AG04450 (cell line): Measurements from ENCODE around the gene PYGB. TPM values are rescaled to one million over a fixed set of nuclear protein-coding genes. Genes with fewer than 3 reads are reported as not detected.

Experiments used
- CTCF ChIA-PET: fragments of 300-600, 350-600 bp; formaldehyde crosslinking; extraction: SDS; loops from one replicate; lab custom pipeline; 2022; ENCODE audit warnings: antibody characterized with exemption, inconsistent platforms; lab: Charles Lee
- POLR2A ChIA-PET: fragments of 350-600 bp; formaldehyde crosslinking; extraction: SDS; loops from one replicate; lab custom pipeline; 2021; ENCODE audit warnings: antibody characterized with exemption, inconsistent platforms; lab: Yijun Ruan, JAX
- DNase-seq: peaks from one replicate; pipeline ENCODE4 v3.0.0-alpha.2; 2011; ENCODE audit warnings: low read depth, low spot score
- H3K27ac ChIP-seq: one replicate; pipeline ENCODE4 v1.5.1; 2012; ENCODE audit warnings: low read depth, low read length, control low read depth
- H3K27me3 ChIP-seq: one replicate; pipeline ENCODE4 v1.6.0; 2012; ENCODE audit warnings: low read length; ENCODE audit not compliant: control insufficient read depth, insufficient read depth
- H3K4me3 ChIP-seq: 2 replicates; pipeline ENCODE4 v1.5.1; 2011; ENCODE audit warnings: mild to moderate bottlenecking, low read depth, low read length, control low read depth
- H3K9me3 ChIP-seq: 2 replicates; pipeline ENCODE4 v1.5.1; 2012; ENCODE audit warnings: low read length; ENCODE audit not compliant: control insufficient read depth, insufficient read depth
- polyA plus RNA-seq: library from polyadenylated mRNA; depleted of rRNA; stranded (reverse); fragments of >200 nt; gene quantifications from 2 replicates; pipeline ENCODE4 v1.2.3, GENCODE V29; 2011
- TF ChIP-seq, protein P1 (sequence below): IDR thresholded peaks from 2 replicates; pipeline ENCODE4 v1.5.1; 2011; ENCODE audit warnings: low read depth, low read length, control low read depth, inconsistent platforms

PYGB gene
- polyA plus RNA-seq, 1 experiment, result 43.2 TPM

DNA sequence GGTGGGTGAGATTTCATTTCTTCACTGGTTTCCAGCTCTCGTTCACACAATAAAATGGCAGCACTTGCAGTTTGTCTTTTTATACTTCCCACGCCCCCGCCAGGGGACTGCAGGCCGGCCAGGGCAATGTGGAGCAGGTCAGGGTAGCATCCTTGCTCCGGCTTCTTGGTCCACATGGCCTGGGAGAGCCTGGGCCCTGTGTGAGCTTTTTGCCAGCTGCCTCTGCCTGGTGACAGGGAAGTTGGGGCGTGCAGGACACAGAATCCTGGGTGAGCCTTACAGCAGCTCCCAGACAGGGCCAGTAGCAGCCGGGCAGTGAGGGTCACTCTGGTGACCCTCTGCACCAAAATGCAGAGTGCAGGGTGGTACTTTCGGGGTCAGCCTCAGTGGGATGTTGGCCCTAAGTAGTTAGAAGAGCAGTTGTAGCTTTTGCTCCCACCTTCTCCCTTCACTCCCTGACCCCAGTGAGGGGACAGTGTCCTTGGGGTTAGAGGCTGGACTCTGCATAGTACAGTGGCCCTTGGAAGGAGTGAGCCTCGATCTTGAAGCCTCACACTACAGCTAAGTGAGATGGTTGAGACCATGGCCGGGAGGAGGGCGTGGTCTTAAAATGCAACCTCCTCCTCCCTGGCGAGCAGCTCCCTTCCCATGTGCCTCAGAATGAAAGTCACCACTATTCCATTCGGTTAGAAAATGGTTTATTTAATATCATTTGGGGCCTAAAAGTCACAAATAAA is 23.8 kb downstream of the PYGB start:
- Histone ChIP-seq H3K9me3 (no peaks in the 10 kb centered on the region; the same call in 1 of the 2 replicates), H3K27ac (no peak overlapping the region), H3K27me3 (no peaks in the 10 kb centered on the region), H3K4me3 (no peak overlapping the region)
- TF ChIP-seq, protein P1, sequence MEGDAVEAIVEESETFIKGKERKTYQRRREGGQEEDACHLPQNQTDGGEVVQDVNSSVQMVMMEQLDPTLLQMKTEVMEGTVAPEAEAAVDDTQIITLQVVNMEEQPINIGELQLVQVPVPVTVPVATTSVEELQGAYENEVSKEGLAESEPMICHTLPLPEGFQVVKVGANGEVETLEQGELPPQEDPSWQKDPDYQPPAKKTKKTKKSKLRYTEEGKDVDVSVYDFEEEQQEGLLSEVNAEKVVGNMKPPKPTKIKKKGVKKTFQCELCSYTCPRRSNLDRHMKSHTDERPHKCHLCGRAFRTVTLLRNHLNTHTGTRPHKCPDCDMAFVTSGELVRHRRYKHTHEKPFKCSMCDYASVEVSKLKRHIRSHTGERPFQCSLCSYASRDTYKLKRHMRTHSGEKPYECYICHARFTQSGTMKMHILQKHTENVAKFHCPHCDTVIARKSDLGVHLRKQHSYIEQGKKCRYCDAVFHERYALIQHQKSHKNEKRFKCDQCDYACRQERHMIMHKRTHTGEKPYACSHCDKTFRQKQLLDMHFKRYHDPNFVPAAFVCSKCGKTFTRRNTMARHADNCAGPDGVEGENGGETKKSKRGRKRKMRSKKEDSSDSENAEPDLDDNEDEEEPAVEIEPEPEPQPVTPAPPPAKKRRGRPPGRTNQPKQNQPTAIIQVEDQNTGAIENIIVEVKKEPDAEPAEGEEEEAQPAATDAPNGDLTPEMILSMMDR, result no peak
- DNase-seq, result no peak
- ChIA-PET POLR2A (no interaction called here), CTCF (interaction anchor here (0.7 kb wide), 1 partner anchor 278 kb away, joined by 4 read pairs; no protein-coding TSS in a partner anchor)

DNA sequence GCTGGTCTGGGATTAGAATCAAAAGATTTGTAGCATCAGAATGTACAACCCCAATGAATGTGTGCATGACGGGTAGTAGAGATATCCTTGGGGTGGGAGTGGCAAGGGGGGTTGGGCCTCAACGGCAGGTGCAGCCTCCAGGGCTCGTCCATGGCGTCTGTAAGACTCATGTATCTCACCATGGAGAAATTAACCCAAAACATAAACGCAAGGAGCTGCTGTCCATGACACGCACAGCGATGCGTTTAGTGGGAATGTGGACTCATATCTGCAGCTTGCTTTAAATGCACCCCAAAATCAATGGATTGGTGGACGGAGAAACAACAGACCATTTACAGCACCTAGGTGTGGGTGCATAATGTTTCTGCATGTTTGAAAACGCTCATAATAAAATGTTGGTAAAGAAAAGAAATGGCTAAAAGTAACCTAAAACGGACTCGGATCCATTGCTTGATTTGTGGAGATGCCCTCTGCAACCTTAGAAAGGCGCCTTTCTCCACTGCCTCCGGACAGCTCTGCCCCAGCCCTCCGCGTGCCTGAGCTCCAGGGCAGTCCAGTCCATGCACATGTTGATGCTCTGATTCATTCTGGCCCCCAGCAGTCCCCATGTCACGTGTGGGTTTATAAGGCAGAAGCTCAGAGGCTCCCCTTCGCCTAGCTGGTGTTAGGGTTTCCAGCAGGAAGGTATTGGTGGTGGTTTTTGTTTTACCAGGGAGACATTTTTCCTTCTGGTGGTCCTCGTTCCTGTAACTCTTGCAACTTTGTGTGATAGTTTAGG is 24.5 kb downstream of the PYGB start:
- Histone ChIP-seq H3K4me3 (no peak overlapping the region), H3K27ac (no peak overlapping the region), H3K9me3 (no peaks in the 10 kb centered on the region; the same call in 1 of the 2 replicates), H3K27me3 (no peaks in the 10 kb centered on the region)
- CTCF ChIA-PET, result interaction anchor here (0.7 to 1.4 kb wide), 3 partner anchors 22 to 279 kb away, joined by 3 to 4 read pairs (median 4); no protein-coding TSS in a partner anchor
- DNase-seq, result no peak
- POLR2A ChIA-PET, result no interaction called here
- TF ChIP-seq, protein P1, result no peak

DNA sequence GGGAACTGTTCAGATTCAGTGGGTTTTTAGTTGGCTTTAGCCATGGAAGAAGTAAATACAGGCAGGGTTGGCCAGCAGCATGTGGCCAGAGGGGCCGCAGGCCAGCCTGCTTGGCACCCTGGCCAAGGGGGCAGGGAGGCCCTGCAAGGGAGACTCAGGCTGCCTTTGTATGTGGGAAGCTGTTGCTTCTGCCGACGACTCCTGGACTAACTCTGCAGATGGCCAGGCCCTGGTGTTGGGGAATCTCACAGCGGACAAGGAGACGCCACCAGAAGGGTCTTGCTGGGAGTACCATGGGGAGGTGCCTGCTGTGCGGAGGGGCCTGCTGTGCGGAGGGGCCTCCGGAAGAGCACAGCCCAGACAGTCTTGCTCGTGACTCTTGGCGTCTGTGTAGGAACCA is 25.2 kb downstream of the PYGB start:
- DNase-seq, result no peak
- Histone ChIP-seq H3K9me3 (no peaks in the 10 kb centered on the region; the same call in 1 of the 2 replicates), H3K27ac (no peak overlapping the region), H3K4me3 (no peak overlapping the region), H3K27me3 (no peaks in the 10 kb centered on the region)
- ChIA-PET CTCF (interaction anchor here (1.1 to 1.4 kb wide), 2 partner anchors 22 to 279 kb away, joined by 3 to 4 read pairs; no protein-coding TSS in a partner anchor), POLR2A (no interaction called here)
- TF ChIP-seq, protein P1, result no peak

DNA sequence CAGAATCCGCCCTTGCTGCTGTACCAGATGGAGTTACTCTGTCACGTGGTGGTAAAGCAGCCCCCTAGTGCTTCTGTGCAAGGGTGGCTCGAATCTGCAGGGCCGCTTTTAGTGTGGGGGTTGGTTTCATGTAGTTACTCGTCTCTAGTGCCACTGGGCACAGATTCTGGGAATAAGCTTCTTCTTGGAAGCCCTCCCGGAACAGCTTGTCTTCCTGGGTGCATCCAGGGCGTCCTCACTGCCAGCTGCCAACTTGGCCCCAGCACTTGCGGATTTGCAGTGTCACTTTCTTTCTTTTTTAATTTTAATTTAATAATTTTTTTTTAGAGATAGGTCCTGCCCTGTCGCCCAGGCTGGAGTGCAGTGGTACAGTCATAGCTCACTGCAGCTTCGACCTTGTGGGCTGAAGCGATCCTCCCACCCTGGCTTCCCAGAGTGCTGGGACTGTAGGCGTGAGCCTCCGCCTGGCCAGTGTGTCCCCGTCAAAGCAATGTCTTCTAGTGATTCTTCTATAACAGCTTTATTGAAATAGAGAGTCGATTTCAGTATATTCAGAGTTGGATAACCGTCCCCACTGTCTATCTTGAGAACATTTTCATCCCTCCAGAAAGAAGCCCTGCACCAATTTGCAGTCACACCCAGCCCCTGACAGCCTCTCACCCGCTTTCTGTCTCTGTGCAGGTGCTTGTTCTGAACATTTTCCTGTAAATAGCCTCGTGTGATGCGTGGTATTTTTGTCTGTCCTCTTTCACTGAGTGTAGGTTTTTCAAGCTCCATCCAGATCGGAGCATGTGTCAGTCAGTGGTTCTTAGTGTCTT is 25.9 kb downstream of the PYGB start:
- ChIA-PET POLR2A (no interaction called here), CTCF (interaction anchor here (1.2 to 1.4 kb wide), 2 partner anchors 26 to 280 kb away, joined by 3 to 4 read pairs; partner anchors contain the start of gene PYGB)
- H3K9me3 ChIP-seq, result no peaks in the 10 kb centered on the region; the same call in 1 of the 2 replicates
- TF ChIP-seq, protein P1, result no peak
- H3K4me3 ChIP-seq, result no peak overlapping the region
- DNase-seq, result no peak
- H3K27me3 ChIP-seq, result no peaks in the 10 kb centered on the region
- H3K27ac ChIP-seq, result no peak overlapping the region
